ENCODE measurements around the gene RP2. TPM values are rescaled to one million over a fixed set of nuclear protein-coding genes. Genes with fewer than 3 reads are reported as not detected.

RP2 gene
- total and polyA plus RNA-seq, 2 of the 8 experiments (the other 6 are each of a cell fraction or from before 2014, with no cell fraction given): 2.2 to 6.9 TPM

- ChIA-PET CTCF (ENCODE audit: partially characterized antibody) (no interaction called here), POLR2A (ENCODE audit: partially characterized antibody) (no interaction called here)
- H2BK120ac ChIP-seq (replicated peaks; ENCODE audit: low read depth, low read length): no peak overlapping the region
These were observed 19.6 kb downstream of the RP2 start for GRCh38 chrX:46856483-46856882.

More at GRCh38 chrX:46856483-46856882, 19.6 kb downstream of the RP2 start:
- FAIRE-seq: no peak
- H3K14ac ChIP-seq (ENCODE audit: insufficient read length): no peak overlapping the region
- H3K4me3 ChIP-seq (ENCODE audit: extremely low read depth in 1 of 4, insufficient read depth in 2 of 4, low read depth in 3 of 4, low read length in 4 of 4): no peak overlapping the region
- no peak overlapping the region for H2BK12ac ChIP-seq (ENCODE audit: low read depth, low read length)
- H2BK5ac ChIP-seq (ENCODE audit: low read depth, low read length): no peak overlapping the region
- H3K27ac ChIP-seq (ENCODE audit: low read depth, low read length): no peak overlapping the region
- TF ChIP-seq POU5F1 (IDR thresholded peaks at IDR 0.05; ENCODE audit: low read depth, low read length) (no peak), JUN (IDR thresholded peaks at IDR 0.05; ENCODE audit: low read depth, low read length) (no peak)
- no peaks in the 10 kb centered on the region for H4K20me1 ChIP-seq (replicated peaks in 1 of 2; ENCODE audit: control insufficient read depth in 1 of 2, insufficient read depth in 2 of 2, low read length in 2 of 2)
- no peak overlapping the region for H4K91ac ChIP-seq (replicated peaks; ENCODE audit: insufficient read length, low read length)
- no peak for DNase-seq (ENCODE audit: low read depth in 1 of 2, low spot score in 2 of 2)
- H2AK5ac ChIP-seq (ENCODE audit: low read depth, low read length): no peak overlapping the region
- H2AFZ ChIP-seq (ENCODE audit: low read length): no peak overlapping the region
- H3K4me2 ChIP-seq (ENCODE audit: insufficient read depth in 1 of 2, low read depth in 2 of 2, low read length in 2 of 2): no peak overlapping the region
- H3K79me2 ChIP-seq (ENCODE audit: control insufficient read depth in 1 of 2, insufficient read depth in 2 of 2, low read length in 2 of 2): no peaks in the 10 kb centered on the region
- no peak overlapping the region for H3K18ac ChIP-seq (ENCODE audit: extremely low read depth, low read length)
- H3K56ac ChIP-seq (replicated peaks; ENCODE audit: insufficient read length, low read depth, low read length): no peak overlapping the region
- no peaks in the 10 kb centered on the region; a peak in 2 of 8 replicates for H3K36me3 ChIP-seq (ENCODE audit: control insufficient read depth in 2 of 4, insufficient read depth in 4 of 4, low read length in 3 of 4)
- H3K4ac ChIP-seq (replicated peaks; ENCODE audit: insufficient read length, low read depth, low read length): no peak overlapping the region
- H4K5ac ChIP-seq (ENCODE audit: insufficient read length, low read depth, low read length): no peak overlapping the region
- H3K23ac ChIP-seq (ENCODE audit: insufficient read length): no peak overlapping the region
- H2BK20ac ChIP-seq (ENCODE audit: low read length): no peak overlapping the region
- H3K79me1 ChIP-seq (ENCODE audit: low read depth, low read length): no peaks in the 10 kb centered on the region
- no peak overlapping the region for H3K9ac ChIP-seq (replicated peaks in 1 of 4; ENCODE audit: extremely low read depth in 1 of 4, low read depth in 3 of 4, low read length in 3 of 4)
- H3K9me3 ChIP-seq (ENCODE audit: insufficient read depth in 2 of 2, low read depth in 1 of 2, low read length in 1 of 2): no peaks in the 10 kb centered on the region
- H2BK15ac ChIP-seq (ENCODE audit: low read length): no peak overlapping the region
- H3K27me3 ChIP-seq (replicated peaks in 1 of 4; ENCODE audit: control insufficient read depth in 3 of 4, extremely low read depth in 1 of 4, insufficient read depth in 3 of 4, low read length in 3 of 4): no peaks in the 10 kb centered on the region
- no peak overlapping the region for H4K8ac ChIP-seq (ENCODE audit: extremely low read depth, insufficient read depth, low read length)
- no peaks in the 10 kb centered on the region for H3K23me2 ChIP-seq (ENCODE audit: low read depth, low read length)
- no peaks in the 10 kb centered on the region for H3K4me1 ChIP-seq (replicated peaks in 1 of 4; ENCODE audit: control insufficient read depth in 3 of 4, insufficient read depth in 4 of 4, low read length in 3 of 4)
